Measurements from ENCODE around the gene ABCB6. TPM values are rescaled to one million over a fixed set of nuclear protein-coding genes. Genes with fewer than 3 reads are reported as not detected.
A peak's percentile ranks its signal among the peaks of the same experiment; 100 is the strongest.

ABCB6 gene
- total and polyA plus RNA-seq, 10 of the 15 experiments (the other 5 are each of a cell fraction or from before 2014, with no cell fraction given), result 2.3 to 22.1 (median 13.8) TPM

GRCh38 chr2:219249203-219249980 is 30.6 kb upstream of the ABCB6 start (continued):
- no peak; the same call in none of the 2 replicates for TF ChIP-seq POLR2A (IDR thresholded peaks at IDR 0.05; ENCODE audit: low read depth, low read length)
- TF ChIP-seq, protein P1, sequence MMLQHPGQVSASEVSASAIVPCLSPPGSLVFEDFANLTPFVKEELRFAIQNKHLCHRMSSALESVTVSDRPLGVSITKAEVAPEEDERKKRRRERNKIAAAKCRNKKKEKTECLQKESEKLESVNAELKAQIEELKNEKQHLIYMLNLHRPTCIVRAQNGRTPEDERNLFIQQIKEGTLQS (IDR thresholded peaks at IDR 0.05; ENCODE audit: borderline replicate concordance, extremely low read depth, low read depth, low read length), result no peak
- TF ChIP-seq RELA (IDR thresholded peaks at IDR 0.05; ENCODE audit: borderline replicate concordance, partially characterized antibody), result no peak
- TF ChIP-seq NFYA (IDR thresholded peaks at IDR 0.05; ENCODE audit: borderline replicate concordance, low read depth, low read length), result no peak
- no peak for TF ChIP-seq TBL1XR1 (IDR thresholded peaks at IDR 0.05; ENCODE audit: low read depth, low read length)
- no peak; the same call in 1 of the 2 replicates for TF ChIP-seq EED (IDR thresholded peaks at IDR 0.05; ENCODE audit: low read depth)
- TF ChIP-seq CREM (IDR thresholded peaks at IDR 0.05; ENCODE audit: low read depth), result peak; percentile 52; the same call in 1 of the 2 replicates
- TF ChIP-seq ELK1 (IDR thresholded peaks at IDR 0.05; ENCODE audit: low read depth, low read length), result no peak
- TF ChIP-seq, protein P2, sequence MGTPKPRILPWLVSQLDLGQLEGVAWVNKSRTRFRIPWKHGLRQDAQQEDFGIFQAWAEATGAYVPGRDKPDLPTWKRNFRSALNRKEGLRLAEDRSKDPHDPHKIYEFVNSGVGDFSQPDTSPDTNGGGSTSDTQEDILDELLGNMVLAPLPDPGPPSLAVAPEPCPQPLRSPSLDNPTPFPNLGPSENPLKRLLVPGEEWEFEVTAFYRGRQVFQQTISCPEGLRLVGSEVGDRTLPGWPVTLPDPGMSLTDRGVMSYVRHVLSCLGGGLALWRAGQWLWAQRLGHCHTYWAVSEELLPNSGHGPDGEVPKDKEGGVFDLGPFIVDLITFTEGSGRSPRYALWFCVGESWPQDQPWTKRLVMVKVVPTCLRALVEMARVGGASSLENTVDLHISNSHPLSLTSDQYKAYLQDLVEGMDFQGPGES (IDR thresholded peaks at IDR 0.05), result no peak
- TF ChIP-seq NKRF (conservative IDR thresholded peaks at IDR 0.05), result peak; percentile 48; the same call in 1 of the 2 replicates
- TF ChIP-seq SREBF1 (IDR thresholded peaks at IDR 0.05; ENCODE audit: low read length), result 0 out of 2 replicates have a peak, but pooled peaks have one; percentile 20
- TF ChIP-seq HDAC6 (IDR thresholded peaks at IDR 0.05; ENCODE audit: unreplicated experiment), result no peak
- TF ChIP-seq ESRRA (IDR thresholded peaks at IDR 0.05; ENCODE audit: low read length), result no peak
- no peak for TF ChIP-seq REST (IDR thresholded peaks at IDR 0.05; ENCODE audit: low read depth, low read length)
- no peak for TF ChIP-seq ZBTB40 (IDR thresholded peaks at IDR 0.05; ENCODE audit: borderline replicate concordance)

All from GM12878 (cell line).